HepG2 (cell line): ENCODE results near the gene DNAJC8.

Experiments
- EZH2 ChIP-seq: conservative IDR thresholded peaks from 2 replicates; pipeline ENCODE4 v1.6.1; 2012; ENCODE audit warnings: mild to moderate bottlenecking, low read depth, low read length, moderate library complexity
- GTF2F1 ChIP-seq: fragments of 150-350 bp; IDR thresholded peaks from 2 replicates; pipeline ENCODE4 v1.6.1; 2014; ENCODE audit warnings: low read length
- POLR2A ChIP-seq, 2 experiments: IDR thresholded peaks; 2 replicates each; pipeline ENCODE4 v1.6.1; 2011; ENCODE audit warnings: low read depth in 2 of 2, low read length in 2 of 2, mild to moderate bottlenecking in 1 of 2, moderate library complexity in 1 of 2; ENCODE audit not compliant: insufficient read depth in 1 of 2
- POLR2AphosphoS5 ChIP-seq: IDR thresholded peaks from 2 replicates; pipeline ENCODE4 v1.6.1; 2012; ENCODE audit warnings: low read depth, low read length
- SETDB1 ChIP-seq: sonication (generic); formaldehyde crosslinking; IDR thresholded peaks from 2 replicates; pipeline ENCODE4 v1.5.1; 2020; ENCODE audit warnings: missing genetic modification reagents, mild to moderate bottlenecking, borderline replicate concordance
- ZNF263 ChIP-seq: sonication (generic); formaldehyde crosslinking; IDR thresholded peaks from 2 replicates; pipeline ENCODE4 v1.4.0; 2020; ENCODE audit warnings: missing genetic modification reagents
- TF ChIP-seq, protein P1 (sequence below): sonication (generic); formaldehyde crosslinking; IDR thresholded peaks from 2 replicates; pipeline ENCODE4 v1.9.0; 2021; ENCODE audit warnings: missing genetic modification reagents, mild to moderate bottlenecking, borderline replicate concordance
- TF ChIP-seq, protein P2 (sequence below): sonication (generic); formaldehyde crosslinking; IDR thresholded peaks from 2 replicates; pipeline ENCODE4 v1.5.0; 2020; ENCODE audit warnings: mild to moderate bottlenecking, missing genetic modification reagents, moderate library complexity
- TF ChIP-seq, protein P3 (sequence below): sonication (generic); formaldehyde crosslinking; IDR thresholded peaks from 2 replicates; pipeline ENCODE4 v1.4.0; 2020; ENCODE audit warnings: mild to moderate bottlenecking, missing genetic modification reagents

DNA sequence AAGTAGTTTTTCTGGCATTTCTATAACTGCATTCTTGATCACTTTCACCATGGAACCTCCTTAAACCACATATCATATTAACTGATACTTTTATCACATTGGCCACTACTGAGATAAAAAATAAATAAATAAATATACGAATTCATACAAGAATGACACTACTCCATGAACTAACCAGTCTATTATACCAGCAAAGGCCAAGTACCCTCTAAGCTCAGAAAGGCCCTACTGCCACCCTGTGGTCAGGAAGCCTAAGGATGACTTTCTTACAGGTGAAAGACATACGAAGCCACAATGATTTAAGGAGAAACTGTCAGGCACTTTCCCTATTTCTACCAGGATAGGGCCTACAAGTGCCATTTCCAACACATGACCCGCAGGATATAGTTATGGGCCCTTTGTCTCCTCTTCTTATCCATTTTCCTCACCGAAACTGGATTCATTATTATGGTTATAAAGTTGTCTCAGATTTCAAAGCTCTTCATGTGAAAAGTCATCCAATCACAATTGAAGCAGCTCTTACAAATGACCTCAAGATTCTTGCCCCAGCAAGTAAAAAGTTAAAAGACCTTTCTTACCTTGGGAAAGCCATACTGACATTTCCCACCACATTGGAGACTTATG is 23.9 kb downstream of the DNAJC8 start:
- TF ChIP-seq, protein P1, sequence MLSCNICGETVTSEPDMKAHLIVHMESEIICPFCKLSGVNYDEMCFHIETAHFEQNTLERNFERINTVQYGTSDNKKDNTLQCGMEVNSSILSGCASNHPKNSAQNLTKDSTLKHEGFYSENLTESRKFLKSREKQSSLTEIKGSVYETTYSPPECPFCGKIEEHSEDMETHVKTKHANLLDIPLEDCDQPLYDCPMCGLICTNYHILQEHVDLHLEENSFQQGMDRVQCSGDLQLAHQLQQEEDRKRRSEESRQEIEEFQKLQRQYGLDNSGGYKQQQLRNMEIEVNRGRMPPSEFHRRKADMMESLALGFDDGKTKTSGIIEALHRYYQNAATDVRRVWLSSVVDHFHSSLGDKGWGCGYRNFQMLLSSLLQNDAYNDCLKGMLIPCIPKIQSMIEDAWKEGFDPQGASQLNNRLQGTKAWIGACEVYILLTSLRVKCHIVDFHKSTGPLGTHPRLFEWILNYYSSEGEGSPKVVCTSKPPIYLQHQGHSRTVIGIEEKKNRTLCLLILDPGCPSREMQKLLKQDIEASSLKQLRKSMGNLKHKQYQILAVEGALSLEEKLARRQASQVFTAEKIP (CRISPR knock-in tag), result no peak
- no peak for TF ChIP-seq SETDB1 (CRISPR knock-in tag)
- TF ChIP-seq GTF2F1, result no peak
- TF ChIP-seq POLR2A (IDR thresholded peaks at IDR 0.05; ENCODE audit: insufficient read depth in 1 of 2, low read depth in 2 of 2, low read length in 2 of 2), result no peak
- TF ChIP-seq, protein P2, sequence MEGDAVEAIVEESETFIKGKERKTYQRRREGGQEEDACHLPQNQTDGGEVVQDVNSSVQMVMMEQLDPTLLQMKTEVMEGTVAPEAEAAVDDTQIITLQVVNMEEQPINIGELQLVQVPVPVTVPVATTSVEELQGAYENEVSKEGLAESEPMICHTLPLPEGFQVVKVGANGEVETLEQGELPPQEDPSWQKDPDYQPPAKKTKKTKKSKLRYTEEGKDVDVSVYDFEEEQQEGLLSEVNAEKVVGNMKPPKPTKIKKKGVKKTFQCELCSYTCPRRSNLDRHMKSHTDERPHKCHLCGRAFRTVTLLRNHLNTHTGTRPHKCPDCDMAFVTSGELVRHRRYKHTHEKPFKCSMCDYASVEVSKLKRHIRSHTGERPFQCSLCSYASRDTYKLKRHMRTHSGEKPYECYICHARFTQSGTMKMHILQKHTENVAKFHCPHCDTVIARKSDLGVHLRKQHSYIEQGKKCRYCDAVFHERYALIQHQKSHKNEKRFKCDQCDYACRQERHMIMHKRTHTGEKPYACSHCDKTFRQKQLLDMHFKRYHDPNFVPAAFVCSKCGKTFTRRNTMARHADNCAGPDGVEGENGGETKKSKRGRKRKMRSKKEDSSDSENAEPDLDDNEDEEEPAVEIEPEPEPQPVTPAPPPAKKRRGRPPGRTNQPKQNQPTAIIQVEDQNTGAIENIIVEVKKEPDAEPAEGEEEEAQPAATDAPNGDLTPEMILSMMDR (CRISPR knock-in tag), result peak; percentile 79
- TF ChIP-seq, protein P3, sequence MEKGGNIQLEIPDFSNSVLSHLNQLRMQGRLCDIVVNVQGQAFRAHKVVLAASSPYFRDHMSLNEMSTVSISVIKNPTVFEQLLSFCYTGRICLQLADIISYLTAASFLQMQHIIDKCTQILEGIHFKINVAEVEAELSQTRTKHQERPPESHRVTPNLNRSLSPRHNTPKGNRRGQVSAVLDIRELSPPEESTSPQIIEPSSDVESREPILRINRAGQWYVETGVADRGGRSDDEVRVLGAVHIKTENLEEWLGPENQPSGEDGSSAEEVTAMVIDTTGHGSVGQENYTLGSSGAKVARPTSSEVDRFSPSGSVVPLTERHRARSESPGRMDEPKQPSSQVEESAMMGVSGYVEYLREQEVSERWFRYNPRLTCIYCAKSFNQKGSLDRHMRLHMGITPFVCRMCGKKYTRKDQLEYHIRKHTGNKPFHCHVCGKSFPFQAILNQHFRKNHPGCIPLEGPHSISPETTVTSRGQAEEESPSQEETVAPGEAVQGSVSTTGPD (CRISPR knock-in tag), result no peak
- no peak for TF ChIP-seq POLR2AphosphoS5
- TF ChIP-seq ZNF263, result no peak
- TF ChIP-seq EZH2, result no peak
